OCI-LY7 (cell line): ENCODE results near the gene CMTM1. TPM values are rescaled to one million over a fixed set of nuclear protein-coding genes. Genes with fewer than 3 reads are reported as not detected.

Experiments
- BruUV-seq: library from RNA; stranded (reverse); fragments of 400-500 nt; replicated peaks from 2 replicates; lab custom pipeline; 2021; lab: Mats Ljungman, UMichigan
- CTCF ChIA-PET: fragments of 300-600 bp; sonication (Branson Sonifier 250); formaldehyde crosslinking; loops from one replicate; lab custom pipeline; 2022; ENCODE audit warnings: antibody characterized with exemption; ENCODE audit not compliant: unreplicated experiment; lab: Charles Lee
- POLR2A ChIA-PET: fragments of 300-600 bp; sonication (Branson Sonifier 250); formaldehyde crosslinking; loops from one replicate; lab custom pipeline; 2022; ENCODE audit warnings: antibody characterized with exemption; lab: Charles Lee
- DNase-seq: peaks from one replicate; pipeline ENCODE4 v3.0.0-alpha.2; 2015; ENCODE audit warnings: low spot score
- H2AFZ ChIP-seq: fragments of 200-600 bp; sonication (generic), shearing (Covaris generic); 2 replicates; pipeline ENCODE4 v1.6.1; 2014; ENCODE audit warnings: mild to moderate bottlenecking, antibody characterized with exemption, low read length, moderate library complexity
- H3K27ac ChIP-seq: fragments of 200-600 bp; sonication (generic); 2 replicates; pipeline ENCODE4 v1.5.1; 2014; ENCODE audit warnings: mixed run types, low read depth, mild to moderate bottlenecking, moderate library complexity, low read length, inconsistent platforms; ENCODE audit not compliant: poor library complexity, severe bottlenecking
- H3K36me3 ChIP-seq: fragments of 200-600 bp; sonication (generic); 2 replicates; pipeline ENCODE4 v1.6.1; 2014; ENCODE audit warnings: mild to moderate bottlenecking, antibody characterized with exemption, low read length, moderate library complexity, mixed read lengths; ENCODE audit not compliant: insufficient read depth
- H3K4me1 ChIP-seq: fragments of 200-600 bp; sonication (generic); 2 replicates; pipeline ENCODE4 v1.5.1; 2014; ENCODE audit warnings: mild to moderate bottlenecking, low read length; ENCODE audit not compliant: insufficient read depth, poor library complexity, severe bottlenecking
- H3K4me2 ChIP-seq: fragments of 200-600 bp; sonication (generic); 2 replicates; pipeline ENCODE4 v1.6.1; 2014; ENCODE audit warnings: mild to moderate bottlenecking, low read length
- H3K4me3 ChIP-seq: fragments of 200-600 bp; sonication (generic); 2 replicates; pipeline ENCODE4 v1.5.1; 2014; ENCODE audit warnings: mild to moderate bottlenecking, low read depth, low read length; ENCODE audit not compliant: poor library complexity, severe bottlenecking
- H3K79me2 ChIP-seq: fragments of 200-600 bp; sonication (generic); 2 replicates; pipeline ENCODE4 v1.6.1; 2016; ENCODE audit warnings: low read depth, mild to moderate bottlenecking, low read length, moderate library complexity, mixed read lengths; ENCODE audit not compliant: insufficient read depth
- H3K9me2 ChIP-seq: fragments of 200-600 bp; sonication (generic); 2 replicates; pipeline ENCODE4 v1.6.1; 2016; ENCODE audit warnings: mild to moderate bottlenecking, low read length, mixed read lengths; ENCODE audit not compliant: insufficient read depth
- H3K9me3 ChIP-seq: fragments of 200-600 bp; sonication (generic); 2 replicates; pipeline ENCODE4 v1.6.1; 2014; ENCODE audit warnings: mild to moderate bottlenecking, mixed run types, low read length, mixed read lengths
- H4K20me1 ChIP-seq: fragments of 200-600 bp; sonication (generic); 2 replicates; pipeline ENCODE4 v1.6.1; 2014; ENCODE audit warnings: mild to moderate bottlenecking, antibody characterized with exemption, low read length, moderate library complexity, mixed read lengths; ENCODE audit not compliant: insufficient read depth
- EZH2phosphoT487 ChIP-seq: fragments of 200-600 bp; sonication (generic); IDR thresholded peaks from 2 replicates; pipeline ENCODE4 v1.6.1; 2018; ENCODE audit warnings: low read depth, borderline replicate concordance, mild to moderate bottlenecking, mixed run types, antibody characterized with exemption, low read length, moderate library complexity, mixed read lengths
- intact Hi-C: fragments of 100-400 bp; cut with micrococcal nuclease; formaldehyde crosslinking; loops from one replicate; pipeline ENCODE4 v1.10.0; 2022; ENCODE audit not compliant: unreplicated experiment
- total RNA-seq, 2 experiments: library from RNA; depleted of rRNA in 1 of 2; stranded (reverse); fragments of >200 nt in 1 of 2; shearing (Covaris generic) in 1 of 2; gene quantifications; 2 replicates each; pipeline ENCODE4 v1.2.3, GENCODE V29; 2014 to 2022
- TF ChIP-seq, protein P1 (sequence below): fragments of 200-600 bp; sonication (generic); conservative IDR thresholded peaks from 2 replicates; pipeline ENCODE4 v1.5.1; 2014; ENCODE audit warnings: mild to moderate bottlenecking, antibody characterized with exemption, low read length, moderate library complexity, mixed read lengths

CMTM1 gene
- total RNA-seq, 2 experiments from 2014 or later, result 8.5 to 10.6 TPM

DNA sequence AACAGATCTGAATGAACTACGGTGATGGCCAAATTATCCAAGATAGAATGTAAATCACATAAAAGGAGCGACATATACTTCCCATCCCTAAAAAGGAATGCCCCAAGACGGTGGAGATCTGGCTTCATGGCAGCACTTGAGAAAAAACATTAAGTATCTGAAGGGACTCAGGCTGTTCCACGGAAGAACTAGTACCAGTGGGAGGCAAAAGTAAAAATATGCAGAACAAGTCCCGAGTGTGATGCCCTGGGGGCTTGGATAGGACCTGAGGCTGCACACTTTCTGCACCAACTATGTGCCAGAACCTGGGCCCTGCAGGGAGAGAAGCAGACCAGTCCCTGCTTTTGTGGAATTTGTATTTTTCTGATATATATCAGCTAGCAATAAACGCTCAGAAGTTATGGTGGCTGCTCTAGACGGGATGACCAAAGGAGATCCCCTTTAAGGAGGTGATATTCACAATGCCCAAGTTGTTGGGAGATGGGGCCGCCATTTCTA, 14.4 kb upstream of the CMTM1 start:
- peak overlapping the region; percentile 95 for H3K4me2 ChIP-seq
- H3K27ac ChIP-seq, result peak overlapping the region; percentile 68
- peaks cover 70% of the 10 kb centered on the region for H3K4me1 ChIP-seq
- H3K79me2 ChIP-seq, result peaks cover 33% of the 10 kb centered on the region
- H2AFZ ChIP-seq, result peak overlapping the region; percentile 89
- no peaks in the 10 kb centered on the region for H3K9me2 ChIP-seq
- BruUV-seq, result TSS peak; percentile 98
- peak; percentile 26 for DNase-seq
- intact Hi-C loops, result loop anchor here (1.0 to 5.0 kb wide), 4 partner anchors 27 to 73 kb away; partner anchors contain the start of gene CMTM3
- no peaks in the 10 kb centered on the region for H3K9me3 ChIP-seq
- peaks cover 13% of the 10 kb centered on the region; the same call in 1 of the 2 replicates for H4K20me1 ChIP-seq
- H3K36me3 ChIP-seq, result peaks cover 29% of the 10 kb centered on the region
- peak overlapping the region; percentile 75 for H3K4me3 ChIP-seq
- POLR2A ChIA-PET, result interaction anchor here (0.8 to 3.8 kb wide), 12 partner anchors 8 to 75 kb away, joined by 3 to 23 read pairs (median 5); no protein-coding TSS in a partner anchor
- CTCF ChIA-PET, result interaction anchor here (1.2 to 1.5 kb wide), 2 partner anchors 12 to 35 kb away, joined by 3 read pairs; no protein-coding TSS in a partner anchor
- TF ChIP-seq, protein P1, sequence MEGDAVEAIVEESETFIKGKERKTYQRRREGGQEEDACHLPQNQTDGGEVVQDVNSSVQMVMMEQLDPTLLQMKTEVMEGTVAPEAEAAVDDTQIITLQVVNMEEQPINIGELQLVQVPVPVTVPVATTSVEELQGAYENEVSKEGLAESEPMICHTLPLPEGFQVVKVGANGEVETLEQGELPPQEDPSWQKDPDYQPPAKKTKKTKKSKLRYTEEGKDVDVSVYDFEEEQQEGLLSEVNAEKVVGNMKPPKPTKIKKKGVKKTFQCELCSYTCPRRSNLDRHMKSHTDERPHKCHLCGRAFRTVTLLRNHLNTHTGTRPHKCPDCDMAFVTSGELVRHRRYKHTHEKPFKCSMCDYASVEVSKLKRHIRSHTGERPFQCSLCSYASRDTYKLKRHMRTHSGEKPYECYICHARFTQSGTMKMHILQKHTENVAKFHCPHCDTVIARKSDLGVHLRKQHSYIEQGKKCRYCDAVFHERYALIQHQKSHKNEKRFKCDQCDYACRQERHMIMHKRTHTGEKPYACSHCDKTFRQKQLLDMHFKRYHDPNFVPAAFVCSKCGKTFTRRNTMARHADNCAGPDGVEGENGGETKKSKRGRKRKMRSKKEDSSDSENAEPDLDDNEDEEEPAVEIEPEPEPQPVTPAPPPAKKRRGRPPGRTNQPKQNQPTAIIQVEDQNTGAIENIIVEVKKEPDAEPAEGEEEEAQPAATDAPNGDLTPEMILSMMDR, result no peak
- no peak for TF ChIP-seq EZH2phosphoT487

DNA sequence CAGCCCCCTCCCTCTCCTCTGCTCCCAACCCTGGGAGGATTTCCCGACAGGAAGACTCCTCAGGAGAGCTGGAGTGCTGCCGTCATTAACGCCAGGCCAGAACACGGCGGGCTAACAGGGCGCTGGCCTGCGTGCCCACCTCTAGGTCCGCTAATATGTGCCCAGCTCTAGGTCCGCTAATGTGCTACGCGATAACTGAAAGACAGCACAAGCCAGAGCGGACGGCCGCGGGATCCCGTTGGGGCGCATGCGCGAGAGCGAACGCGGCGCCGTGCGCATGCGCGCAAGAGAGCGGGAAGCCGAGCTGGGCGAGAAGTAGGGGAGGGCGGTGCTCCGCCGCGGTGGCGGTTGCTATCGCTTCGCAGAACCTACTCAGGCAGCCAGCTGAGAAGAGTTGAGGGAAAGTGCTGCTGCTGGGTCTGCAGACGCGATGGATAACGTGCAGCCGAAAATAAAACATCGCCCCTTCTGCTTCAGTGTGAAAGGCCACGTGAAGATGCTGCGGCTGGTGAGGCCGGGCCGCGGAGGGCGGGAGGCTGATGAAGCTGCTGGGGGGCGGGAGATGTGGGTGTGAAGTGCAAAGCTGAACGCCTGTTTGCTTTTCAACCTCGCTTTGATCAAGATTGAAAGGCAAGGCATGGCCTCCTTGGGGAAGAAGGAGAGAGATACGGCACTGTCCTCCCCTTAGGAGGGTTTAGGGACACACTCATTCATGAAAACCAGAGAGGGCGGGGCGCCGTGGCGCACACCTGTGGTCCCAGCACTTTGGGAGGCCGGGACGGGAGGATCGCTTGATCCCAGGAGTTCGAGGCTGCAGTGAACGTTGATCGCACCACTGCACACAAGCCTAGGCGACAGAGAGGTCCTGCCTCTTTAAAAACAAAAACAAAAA, 13.7 kb upstream of the CMTM1 start, which contains the start of gene CKLF:
CKLF (plus strand) TSS at position 291 of the 892 bp plus-strand sequence; CDS start at position 431, 140 bp downstream.
- H3K27ac ChIP-seq, result peak within 1 kb of the TSS; percentile 68
- H3K4me2 ChIP-seq, result peak within 1 kb of the TSS; percentile 95
- peaks cover 36% of the 10 kb centered on the region for H3K79me2 ChIP-seq
- no peak for TF ChIP-seq EZH2phosphoT487
- TF ChIP-seq, protein P1, result no peak
- DNase-seq, result peak; percentile 93
- peak within 1 kb of the TSS; percentile 89 for H2AFZ ChIP-seq
- H3K4me1 ChIP-seq, result peaks cover 70% of the 10 kb centered on the region
- H3K9me2 ChIP-seq, result no peaks in the 10 kb centered on the region
- CTCF ChIA-PET, result interaction anchor here (0.7 to 1.5 kb wide), 3 partner anchors 13 to 76 kb away, joined by 3 read pairs; no protein-coding TSS in a partner anchor
- H3K4me3 ChIP-seq, result peak within 1 kb of the TSS; percentile 75
- H4K20me1 ChIP-seq, result peaks cover 13% of the 10 kb centered on the region; the same call in 1 of the 2 replicates
- no peaks in the 10 kb centered on the region for H3K9me3 ChIP-seq
- BruUV-seq, result TSS peak; percentile 45
- POLR2A ChIA-PET, result interaction anchor here (0.6 to 3.8 kb wide), 12 partner anchors 9 to 144 kb away, joined by 3 to 23 read pairs (median 5); no protein-coding TSS in a partner anchor
- H3K36me3 ChIP-seq, result peaks cover 35% of the 10 kb centered on the region
- intact Hi-C loops, result loop anchor here (2.0 to 5.0 kb wide), 3 partner anchors 28 to 74 kb away; partner anchors contain the start of gene CMTM3
